Activated CD8-positive, alpha-beta memory T cell treated with anti-CD3 and anti-CD28 coated beads, Interleukin-2, amount 10 ng/mL, durations not matched to agents 7 days and 5 days (primary cell): ENCODE data around the gene EPDR1. TPM values are rescaled to one million over a fixed set of nuclear protein-coding genes. Genes with fewer than 3 reads are reported as not detected.

Experiments
- total RNA-seq, 2 experiments: library from RNA; stranded (reverse); gene quantifications; one replicate each; pipeline ENCODE4 v1.2.3, GENCODE V29; 2021

Gene EPDR1
- total RNA-seq, 2 experiments from 2014 or later = 0.93 to 1.1 TPM

Other genes with a start within 250 kb of the EPDR1 start
- gene GPR141, start 236.9 kb upstream of the EPDR1 start, total RNA-seq = under 1 TPM in 1 of 2 experiments, not detected in 1; 0.30 TPM
- not detected for gene NME8, start 72.0 kb upstream of the EPDR1 start, total RNA-seq
- not detected for gene SFRP4, start 3.8 kb upstream of the EPDR1 start, total RNA-seq